ENCODE results near the gene C4orf46. TPM values are rescaled to one million over a fixed set of nuclear protein-coding genes. Genes with fewer than 3 reads are reported as not detected.

Gene C4orf46
- total RNA-seq, 1 donor from 2014 or later = 8.4 TPM

DNA sequence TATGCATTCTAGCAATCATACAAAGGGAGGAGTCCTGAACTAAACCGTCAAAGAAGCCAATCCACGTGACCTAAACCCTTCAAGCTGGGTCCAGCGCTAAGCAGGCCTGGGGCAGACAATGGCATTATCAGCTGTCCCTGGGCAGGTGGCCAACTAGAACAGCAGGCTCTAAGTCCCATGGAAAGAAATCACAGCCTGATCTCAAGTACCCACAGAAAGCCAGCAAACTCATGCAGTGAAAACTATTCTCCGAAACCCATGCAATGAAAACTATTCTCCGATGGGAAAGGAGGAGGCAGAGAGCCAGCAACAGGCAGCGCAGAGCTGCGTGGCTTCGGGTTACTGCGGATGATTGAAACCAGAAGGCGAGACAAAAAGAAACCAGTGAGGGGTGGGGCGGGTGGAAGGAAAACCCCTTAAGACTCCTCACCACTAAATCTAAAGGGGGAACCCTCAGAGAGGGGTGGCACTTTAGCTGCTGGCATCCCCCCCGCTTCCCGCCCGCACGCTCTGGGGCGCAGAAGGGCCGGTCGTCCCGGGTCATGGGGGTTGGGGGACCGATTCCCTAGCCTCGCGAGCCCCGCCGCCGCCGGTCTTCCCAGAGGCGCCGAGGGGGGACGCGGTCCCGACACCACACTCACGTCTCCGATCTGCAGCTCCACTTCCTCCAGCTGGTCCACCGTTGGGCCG lies 567 bp downstream of the C4orf46 start:
- TF ChIP-seq, protein P1, sequence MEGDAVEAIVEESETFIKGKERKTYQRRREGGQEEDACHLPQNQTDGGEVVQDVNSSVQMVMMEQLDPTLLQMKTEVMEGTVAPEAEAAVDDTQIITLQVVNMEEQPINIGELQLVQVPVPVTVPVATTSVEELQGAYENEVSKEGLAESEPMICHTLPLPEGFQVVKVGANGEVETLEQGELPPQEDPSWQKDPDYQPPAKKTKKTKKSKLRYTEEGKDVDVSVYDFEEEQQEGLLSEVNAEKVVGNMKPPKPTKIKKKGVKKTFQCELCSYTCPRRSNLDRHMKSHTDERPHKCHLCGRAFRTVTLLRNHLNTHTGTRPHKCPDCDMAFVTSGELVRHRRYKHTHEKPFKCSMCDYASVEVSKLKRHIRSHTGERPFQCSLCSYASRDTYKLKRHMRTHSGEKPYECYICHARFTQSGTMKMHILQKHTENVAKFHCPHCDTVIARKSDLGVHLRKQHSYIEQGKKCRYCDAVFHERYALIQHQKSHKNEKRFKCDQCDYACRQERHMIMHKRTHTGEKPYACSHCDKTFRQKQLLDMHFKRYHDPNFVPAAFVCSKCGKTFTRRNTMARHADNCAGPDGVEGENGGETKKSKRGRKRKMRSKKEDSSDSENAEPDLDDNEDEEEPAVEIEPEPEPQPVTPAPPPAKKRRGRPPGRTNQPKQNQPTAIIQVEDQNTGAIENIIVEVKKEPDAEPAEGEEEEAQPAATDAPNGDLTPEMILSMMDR (IDR thresholded peaks at IDR 0.05; ENCODE audit: insufficient read depth, low read depth, low read length) = no peak
- no peak for TF ChIP-seq EZH2 (IDR thresholded peaks at IDR 0.05; ENCODE audit: insufficient read depth, low read length)
- H3K27me3 ChIP-seq (ENCODE audit: insufficient read depth, low read length) = no peaks in the 10 kb centered on the region
- Mint-ChIP-seq H3K36me3 (ENCODE audit: low read depth, unreplicated experiment) (no peaks in the 10 kb centered on the region), H3K4me3 (ENCODE audit: unreplicated experiment) (peak overlapping the region; percentile 98), H3K9me3 (ENCODE audit: unreplicated experiment) (no peaks in the 10 kb centered on the region), H3K4me1 (ENCODE audit: low read depth, unreplicated experiment) (peaks cover 8% of the 10 kb centered on the region), H3K27ac (ENCODE audit: unreplicated experiment) (peak overlapping the region; percentile 92), H3K27me3 (ENCODE audit: low read depth, unreplicated experiment) (no peaks in the 10 kb centered on the region)
- peaks cover 57% of the 10 kb centered on the region for H3K79me2 ChIP-seq (ENCODE audit: insufficient read depth, low read length)
- peak overlapping the region; percentile 94 for H3K27ac ChIP-seq (ENCODE audit: low read depth, low read length)
- peak overlapping the region; percentile 92 for H3K4me2 ChIP-seq (ENCODE audit: low read length)
- H4K20me1 ChIP-seq (ENCODE audit: insufficient read depth, low read length) = no peaks in the 10 kb centered on the region
- H3K4me1 ChIP-seq (ENCODE audit: insufficient read depth, low read length) = peaks cover 7% of the 10 kb centered on the region
- no peak for FAIRE-seq
- H3K36me3 ChIP-seq (ENCODE audit: insufficient read depth, low read length) = no peaks in the 10 kb centered on the region
- H2AFZ ChIP-seq (ENCODE audit: low read depth, low read length) = peak overlapping the region; percentile 84
- no peaks in the 10 kb centered on the region for H3K9me3 ChIP-seq (ENCODE audit: insufficient read depth, low read depth, low read length)
- H3K9ac ChIP-seq (ENCODE audit: low read length) = peak overlapping the region; percentile 89
- peak overlapping the region; percentile 75 for H3K4me3 ChIP-seq (ENCODE audit: insufficient read depth, low read depth, low read length)
- peak; percentile 80 for DNase-seq (ENCODE audit: low read depth)

DNA sequence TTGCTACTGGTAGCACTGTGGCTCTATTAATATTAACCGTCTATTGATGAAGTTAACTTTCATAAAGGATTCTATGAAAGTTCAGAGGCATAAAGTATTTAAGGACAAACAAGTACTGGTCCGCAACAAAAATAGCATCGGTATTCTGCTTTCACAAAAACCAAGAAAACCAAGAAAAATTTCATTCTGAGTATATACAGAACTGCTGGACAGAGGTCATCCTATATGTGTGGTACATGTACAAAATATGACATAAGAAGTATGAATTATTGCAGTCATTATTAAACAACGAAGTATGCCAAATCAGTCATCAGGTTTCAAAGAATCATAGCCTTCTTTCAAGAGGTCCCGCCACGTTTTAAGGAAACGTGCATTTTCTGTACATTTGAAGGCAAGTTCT lies 2.4 kb downstream of the C4orf46 start:
- Histone ChIP-seq H3K36me3 (ENCODE audit: insufficient read depth, low read length) (no peaks in the 10 kb centered on the region), H3K79me2 (ENCODE audit: insufficient read depth, low read length) (peaks cover 57% of the 10 kb centered on the region), H3K4me2 (ENCODE audit: low read length) (no peak overlapping the region), H4K20me1 (ENCODE audit: insufficient read depth, low read length) (no peaks in the 10 kb centered on the region), H3K4me3 (ENCODE audit: insufficient read depth, low read depth, low read length) (no peak overlapping the region), H2AFZ (ENCODE audit: low read depth, low read length) (no peak overlapping the region), H3K4me1 (ENCODE audit: insufficient read depth, low read length) (peaks cover 7% of the 10 kb centered on the region), H3K9me3 (ENCODE audit: insufficient read depth, low read depth, low read length) (no peaks in the 10 kb centered on the region), H3K9ac (ENCODE audit: low read length) (no peak overlapping the region), H3K27ac (ENCODE audit: low read depth, low read length) (no peak overlapping the region), H3K27me3 (ENCODE audit: insufficient read depth, low read length) (no peaks in the 10 kb centered on the region)
- Mint-ChIP-seq H3K4me1 (ENCODE audit: low read depth, unreplicated experiment) (peaks cover 8% of the 10 kb centered on the region), H3K4me3 (ENCODE audit: unreplicated experiment) (no peak overlapping the region), H3K27me3 (ENCODE audit: low read depth, unreplicated experiment) (no peaks in the 10 kb centered on the region), H3K9me3 (ENCODE audit: unreplicated experiment) (no peaks in the 10 kb centered on the region), H3K36me3 (ENCODE audit: low read depth, unreplicated experiment) (peaks cover 6% of the 10 kb centered on the region), H3K27ac (ENCODE audit: unreplicated experiment) (no peak overlapping the region)
- TF ChIP-seq, protein P1 (IDR thresholded peaks at IDR 0.05; ENCODE audit: insufficient read depth, low read depth, low read length) = no peak
- TF ChIP-seq EZH2 (IDR thresholded peaks at IDR 0.05; ENCODE audit: insufficient read depth, low read length) = no peak
- DNase-seq (ENCODE audit: low read depth) (no peak), FAIRE-seq (no peak)

DNA sequence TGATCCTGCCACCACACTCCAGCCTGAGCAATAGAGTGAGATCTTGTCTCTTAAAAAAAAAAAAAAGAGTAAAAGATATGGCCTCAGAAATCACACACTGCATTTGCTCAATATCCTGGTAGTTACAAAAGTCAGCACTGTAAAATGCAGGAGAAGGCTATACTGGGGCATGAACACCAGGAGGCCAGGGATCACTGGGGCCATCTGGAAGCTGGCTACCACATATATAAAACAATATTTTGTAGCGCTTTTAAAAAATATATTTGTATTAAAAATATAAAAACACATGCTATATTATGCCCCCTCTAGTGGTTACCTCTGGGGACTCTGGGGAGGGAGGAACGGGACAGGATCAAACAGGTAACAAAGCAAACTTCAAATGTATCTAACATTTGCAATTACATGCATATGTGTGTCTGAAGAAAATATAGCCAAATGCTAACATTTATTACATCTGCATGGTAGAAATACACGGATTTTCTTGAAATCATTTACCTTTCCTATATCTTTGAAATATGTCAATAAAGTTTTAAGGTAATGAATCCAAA lies 4.0 kb downstream of the C4orf46 start:
- Histone ChIP-seq H3K36me3 (ENCODE audit: insufficient read depth, low read length) (no peaks in the 10 kb centered on the region), H3K79me2 (ENCODE audit: insufficient read depth, low read length) (peaks cover 53% of the 10 kb centered on the region), H4K20me1 (ENCODE audit: insufficient read depth, low read length) (no peaks in the 10 kb centered on the region), H3K27ac (ENCODE audit: low read depth, low read length) (no peak overlapping the region), H3K9me3 (ENCODE audit: insufficient read depth, low read depth, low read length) (no peaks in the 10 kb centered on the region), H3K4me3 (ENCODE audit: insufficient read depth, low read depth, low read length) (no peak overlapping the region), H3K9ac (ENCODE audit: low read length) (no peak overlapping the region), H3K4me2 (ENCODE audit: low read length) (no peak overlapping the region), H3K27me3 (ENCODE audit: insufficient read depth, low read length) (no peaks in the 10 kb centered on the region), H2AFZ (ENCODE audit: low read depth, low read length) (no peak overlapping the region), H3K4me1 (ENCODE audit: insufficient read depth, low read length) (peaks cover 7% of the 10 kb centered on the region)
- FAIRE-seq (no peak), DNase-seq (ENCODE audit: low read depth) (no peak)
- Mint-ChIP-seq H3K4me3 (ENCODE audit: unreplicated experiment) (no peak overlapping the region), H3K4me1 (ENCODE audit: low read depth, unreplicated experiment) (peaks cover 8% of the 10 kb centered on the region), H3K27ac (ENCODE audit: unreplicated experiment) (no peak overlapping the region), H3K36me3 (ENCODE audit: low read depth, unreplicated experiment) (peaks cover 6% of the 10 kb centered on the region), H3K9me3 (ENCODE audit: unreplicated experiment) (no peaks in the 10 kb centered on the region), H3K27me3 (ENCODE audit: low read depth, unreplicated experiment) (no peaks in the 10 kb centered on the region)
- no peak for TF ChIP-seq EZH2 (IDR thresholded peaks at IDR 0.05; ENCODE audit: insufficient read depth, low read length)
- TF ChIP-seq, protein P1 (IDR thresholded peaks at IDR 0.05; ENCODE audit: insufficient read depth, low read depth, low read length) = peak; percentile 73

Measured in astrocyte (in vitro differentiated cells and primary cell).